Liver (tissue), 9 donors: ENCODE data around the gene FGR. TPM values are rescaled to one million over a fixed set of nuclear protein-coding genes. Genes with fewer than 3 reads are reported as not detected.

Experiments
- DNase-seq: peaks from one replicate; pipeline ENCODE4 v3.0.0-alpha.2; 2017; ENCODE audit warnings: low spot score
- H3K27ac ChIP-seq, 2 donors: one replicate each; pipeline ENCODE4 v1.7.0; 2013; ENCODE audit warnings: inconsistent platforms in 2 of 2, low read length in 2 of 2, control low read depth in 1 of 2, low read depth in 1 of 2, mild to moderate bottlenecking in 1 of 2
- H3K27me3 ChIP-seq, 4 donors: one replicate each; pipeline versions ENCODE4 v1.6.1 to v1.7.0; 2013; ENCODE audit warnings: low read length in 3 of 4, inconsistent platforms in 1 of 4, mild to moderate bottlenecking in 1 of 4, moderate library complexity in 1 of 4; ENCODE audit not compliant: control insufficient read depth in 4 of 4, insufficient read depth in 4 of 4
- H3K36me3 ChIP-seq, 4 donors: one replicate each; pipeline versions ENCODE4 v1.6.1 to v1.7.0; 2013; ENCODE audit warnings: low read length in 3 of 4, mild to moderate bottlenecking in 3 of 4, low read depth in 1 of 4, moderate library complexity in 1 of 4; ENCODE audit not compliant: control insufficient read depth in 4 of 4, insufficient read depth in 3 of 4
- H3K4me1 ChIP-seq, 4 donors: one replicate each; pipeline versions ENCODE4 v1.6.1 to v1.7.0; 2013; ENCODE audit warnings: low read length in 3 of 4, mild to moderate bottlenecking in 3 of 4, moderate library complexity in 1 of 4; ENCODE audit not compliant: control insufficient read depth in 4 of 4, insufficient read depth in 4 of 4
- H3K4me3 ChIP-seq, 3 donors: one replicate each; pipeline versions ENCODE4 v1.6.1 to v1.7.0; 2013; ENCODE audit warnings: low read length in 3 of 3, control low read depth in 1 of 3, low read depth in 1 of 3, mild to moderate bottlenecking in 1 of 3
- H3K9ac ChIP-seq, 2 donors: one replicate each; pipeline ENCODE4 v1.7.0; 2013; ENCODE audit warnings: low read length in 2 of 2, mild to moderate bottlenecking in 2 of 2, moderate library complexity in 2 of 2, control low read depth in 1 of 2, low read depth in 1 of 2
- H3K9me3 ChIP-seq, 4 donors: one replicate each; pipeline versions ENCODE4 v1.6.1 to v1.7.0; 2013; ENCODE audit warnings: low read length in 3 of 4; ENCODE audit not compliant: control insufficient read depth in 4 of 4
- ATF3 ChIP-seq: IDR thresholded peaks from 2 replicates; pipeline ENCODE4 v1.6.1; 2016; ENCODE audit warnings: antibody characterized with exemption
- CTCF ChIP-seq: fragments of 150-350 bp; IDR thresholded peaks from 2 replicates; pipeline ENCODE4 v1.5.1; 2017; ENCODE audit warnings: improper control_type of control experiment, low read depth, low read length; ENCODE audit not compliant: missing input control
- EGR1 ChIP-seq, 2 donors: IDR thresholded peaks; 2 replicates each; pipeline ENCODE4 v1.6.1; 2016 to 2018; ENCODE audit warnings: antibody characterized with exemption in 2 of 2, low read depth in 2 of 2
- FOXA1 ChIP-seq: IDR thresholded peaks from 2 replicates; pipeline ENCODE4 v1.6.1; 2016; ENCODE audit warnings: antibody characterized with exemption
- FOXA2 ChIP-seq: IDR thresholded peaks from 2 replicates; pipeline ENCODE4 v1.6.1; 2016; ENCODE audit warnings: antibody characterized with exemption
- GABPA ChIP-seq, 2 donors: IDR thresholded peaks in 1 of 2; conservative IDR thresholded peaks in 1 of 2; 2 replicates each; pipeline ENCODE4 v1.6.1; 2016; ENCODE audit warnings: antibody characterized with exemption in 2 of 2, mild to moderate bottlenecking in 1 of 2, moderate library complexity in 1 of 2
- HNF4A ChIP-seq, 2 donors: conservative IDR thresholded peaks; 2 replicates each; pipeline ENCODE4 v1.6.1; 2016; ENCODE audit warnings: antibody characterized with exemption in 2 of 2, mild to moderate bottlenecking in 2 of 2
- HNF4G ChIP-seq: IDR thresholded peaks from 2 replicates; pipeline ENCODE4 v1.6.1; 2016; ENCODE audit warnings: antibody characterized with exemption
- JUND ChIP-seq, 2 donors: IDR thresholded peaks; 2 replicates each; pipeline ENCODE4 v1.6.1; 2016; ENCODE audit warnings: antibody characterized with exemption in 2 of 2
- MAX ChIP-seq: IDR thresholded peaks from 2 replicates; pipeline ENCODE4 v1.6.1; 2016; ENCODE audit warnings: antibody characterized with exemption
- NR2F2 ChIP-seq: IDR thresholded peaks from 2 replicates; pipeline ENCODE4 v1.6.1; 2016; ENCODE audit warnings: antibody characterized with exemption
- RAD21 ChIP-seq, 2 donors: IDR thresholded peaks; 2 replicates each; pipeline ENCODE4 v1.6.1; 2016; ENCODE audit warnings: antibody characterized with exemption in 2 of 2, mild to moderate bottlenecking in 2 of 2
- REST ChIP-seq: IDR thresholded peaks from 2 replicates; pipeline ENCODE4 v1.6.1; 2016; ENCODE audit warnings: antibody characterized with exemption, mild to moderate bottlenecking
- RXRA ChIP-seq, 2 donors: IDR thresholded peaks; 2 replicates each; pipeline ENCODE4 v1.6.1; 2017 to 2018; ENCODE audit warnings: antibody characterized with exemption in 2 of 2, mild to moderate bottlenecking in 1 of 2
- SP1 ChIP-seq: IDR thresholded peaks from 2 replicates; pipeline ENCODE4 v1.6.1; 2018; ENCODE audit warnings: antibody characterized with exemption, mild to moderate bottlenecking
- TAF1 ChIP-seq: conservative IDR thresholded peaks from 2 replicates; pipeline ENCODE4 v1.6.1; 2016; ENCODE audit warnings: antibody characterized with exemption, mild to moderate bottlenecking
- YY1 ChIP-seq: IDR thresholded peaks from 2 replicates; pipeline ENCODE4 v1.6.1; 2016; ENCODE audit warnings: antibody characterized with exemption, mild to moderate bottlenecking
- ZBTB33 ChIP-seq: IDR thresholded peaks from 2 replicates; pipeline ENCODE4 v1.6.1; 2016; ENCODE audit warnings: antibody characterized with exemption
- WGBS: extraction: QIAGEN DNeasy Blood & Tissue Kit; methylation state at CpG from one replicate; pipeline ENCODE4 v1.1.7; 2013; 5-methylcytosine and 5-hydroxymethylcytosine counted together
- polyA plus RNA-seq, 2 donors: library from polyadenylated mRNA; stranded (reverse) in 1 of 2; unstranded in 1 of 2; fragments of 200-250 nt in 1 of 2; fragments of >200 nt in 1 of 2; fragmentation: Nextera tagmentation in 1 of 2; extraction: Ambion mirVana in 1 of 2; gene quantifications; one replicate each; pipeline versions ENCODE4 v1.2.1 to v1.2.3, GENCODE V29; 2013 to 2015
- total RNA-seq, 2 donors: library from RNA; depleted of rRNA; stranded (reverse); fragments of >200 nt; gene quantifications; one replicate each; pipeline ENCODE4 v1.2.3, GENCODE V29; 2014
- donor health status: healthy.
- donor health status: healthy.
- donor health status: healthy.
- donor health status: healthy.
- donor health status: healthy.

FGR gene
- total and polyA plus RNA-seq, 4 donors: 2.8 to 20.2 (median 6.2) TPM

- Histone ChIP-seq H3K27ac (peak overlapping the region; percentile 66 to 75), H3K36me3 (no peaks in the 10 kb centered on the region), H3K4me3 (no peak overlapping the region), H3K9me3 (no peaks in the 10 kb centered on the region), H3K27me3 (no peaks in the 10 kb centered on the region), H3K9ac (peak overlapping the region in 1 of 2 donors; percentile 31), H3K4me1 (peaks cover 0 to 18% (median 16%) of the 10 kb centered on the region in 4 donors)
- WGBS: 39% methylated on average over 6 of the region's 6 CpGs
- no peak for TF ChIP-seq TAF1
- TF ChIP-seq GABPA (IDR thresholded peaks at IDR 0.05 in 1 of 2, conservative IDR thresholded peaks at IDR 0.05 in 1 of 2): peak in 1 of 2 donors; percentile 53
- no peak for TF ChIP-seq ZBTB33
- peak; percentile 97 to 98 for TF ChIP-seq HNF4A (conservative IDR thresholded peaks at IDR 0.05)
- peak; percentile 82 for TF ChIP-seq HNF4G
- TF ChIP-seq FOXA1: no peak
- peak in 1 of 2 donors; percentile 72 for TF ChIP-seq JUND (IDR thresholded peaks at IDR 0.05)
- peak; percentile 63 for TF ChIP-seq YY1
- TF ChIP-seq REST: peak; percentile 65
- TF ChIP-seq SP1: peak; percentile 81
- TF ChIP-seq ATF3: no peak
- TF ChIP-seq FOXA2: no peak
- TF ChIP-seq RAD21 (IDR thresholded peaks at IDR 0.05): peak; percentile 67 to 75
- TF ChIP-seq MAX: peak; percentile 79
- TF ChIP-seq EGR1 (IDR thresholded peaks at IDR 0.05; ENCODE audit: low read depth in 2 of 2): peak; percentile 59 to 81
- TF ChIP-seq CTCF: peak; percentile 18
- TF ChIP-seq RXRA (IDR thresholded peaks at IDR 0.05): peak; percentile 83 to 89
- peak; percentile 78 for TF ChIP-seq NR2F2
- no peak for DNase-seq
These were observed 53.2 kb downstream of the FGR start for GRCh38 chr1:27581823-27582243.
